ENCODE measurements around the gene LDLRAP1. TPM values are rescaled to one million over a fixed set of nuclear protein-coding genes. Genes with fewer than 3 reads are reported as not detected.

LDLRAP1 gene
- total and polyA plus RNA-seq, 4 donors: 5.2 to 17.8 (median 13.3) TPM

- WGBS: under 1% methylated on average over 116 of the region's 116 CpGs
- Histone ChIP-seq H3K27me3 (ENCODE audit: control insufficient read depth in 4 of 4, insufficient read depth in 4 of 4, low read length in 3 of 4) (no peaks in the 10 kb centered on the region), H3K4me1 (ENCODE audit: control insufficient read depth in 4 of 4, insufficient read depth in 4 of 4, low read length in 3 of 4) (peaks cover 7 to 31% (median 21%) of the 10 kb centered on the region in 4 donors), H3K9me3 (ENCODE audit: control insufficient read depth in 4 of 4, low read length in 3 of 4) (no peaks in the 10 kb centered on the region), H3K36me3 (ENCODE audit: control insufficient read depth in 4 of 4, insufficient read depth in 3 of 4, low read depth in 1 of 4, low read length in 3 of 4) (no peaks in the 10 kb centered on the region), H3K27ac (ENCODE audit: low read depth in 1 of 2, low read length in 2 of 2) (peak within 1 kb of the TSS; percentile 58 to 63), H3K9ac (ENCODE audit: low read depth in 1 of 2, low read length in 2 of 2) (peak within 1 kb of the TSS in 1 of 2 donors; percentile 36), H3K4me3 (ENCODE audit: low read depth in 1 of 3, low read length in 3 of 3) (peak within 1 kb of the TSS; percentile 70 to 82 (median 78))
- DNase-seq (ENCODE audit: low spot score): peak; percentile 83
- no peak for TF ChIP-seq JUND (IDR thresholded peaks at IDR 0.05)
- peak; percentile 36 for TF ChIP-seq CTCF (IDR thresholded peaks at IDR 0.05; ENCODE audit: low read depth, low read length, missing input control)
- no peak for TF ChIP-seq SP1 (IDR thresholded peaks at IDR 0.05)
- TF ChIP-seq ZBTB33 (IDR thresholded peaks at IDR 0.05): no peak
- no peak for TF ChIP-seq MAX (IDR thresholded peaks at IDR 0.05)
- peak in 1 of 2 donors; percentile 35 for TF ChIP-seq GABPA (IDR thresholded peaks at IDR 0.05 in 1 of 2, conservative IDR thresholded peaks at IDR 0.05 in 1 of 2)
- TF ChIP-seq HNF4G (IDR thresholded peaks at IDR 0.05): no peak
- TF ChIP-seq FOXA1 (IDR thresholded peaks at IDR 0.05): no peak
- TF ChIP-seq RAD21 (IDR thresholded peaks at IDR 0.05): peak; percentile 55 to 69
- peak; percentile 25 to 35 for TF ChIP-seq RXRA (IDR thresholded peaks at IDR 0.05)
- no peak for TF ChIP-seq YY1 (IDR thresholded peaks at IDR 0.05)
- TF ChIP-seq EGR1 (IDR thresholded peaks at IDR 0.05; ENCODE audit: low read depth in 2 of 2): peak; percentile 64 to 73
- no peak for TF ChIP-seq HNF4A (conservative IDR thresholded peaks at IDR 0.05)
- TF ChIP-seq REST (IDR thresholded peaks at IDR 0.05): peak; percentile 39
Observed at GRCh38 chr1:25616095-25616986, 72.9 kb downstream of the LDLRAP1 start, which contains the start of gene MAN1C1. Gene MAN1C1, plus strand, starts transcription at chr1:25616791. Its CDS starts 1,007 bp downstream, at chr1:25617798.

Data from liver (tissue), 9 donors.